Stimulated activated CD4-positive, alpha-beta T cell treated with anti-CD3 and anti-CD28 coated beads, Interleukin-2, amount 100 ng/mL, for 4 hours (primary cell): ENCODE results near the gene CEP20.
"Not testable (repeated sequence)": the region's sequence is repeated elsewhere in the genome, so short reads cannot be mapped to it uniquely, and the experiment has no call there.

ENCODE experiments used
- DNase-seq: peaks from one replicate; pipeline ENCODE4 v3.0.0-alpha.2; 2020; ENCODE audit warnings: low read depth

CEP20 gene

GRCh38 chr16:15888072-15888976, at the start of gene CEP20:
Gene CEP20, minus strand, starts transcription at chr16:15888603. Its CDS starts 18 bp downstream, at chr16:15888585.
- peak; percentile 100 for DNase-seq

GRCh38 chr16:15936809-15937208, 48.4 kb upstream of the CEP20 start:
- not testable (repeated sequence) for DNase-seq

- no peak for DNase-seq
Measured at GRCh38 chr16:15934991-15935390, 46.6 kb upstream of the CEP20 start.

GRCh38 chr16:15933781-15934180, 45.4 kb upstream of the CEP20 start:
- no peak for DNase-seq

GRCh38 chr16:15932939-15933338, 44.5 kb upstream of the CEP20 start:
- DNase-seq = no peak

- DNase-seq = no peak
Measured at GRCh38 chr16:15928261-15929104, 40.1 kb upstream of the CEP20 start.

GRCh38 chr16:15925631-15926030, 37.2 kb upstream of the CEP20 start:
- no peak for DNase-seq

GRCh38 chr16:15924996-15925395, 36.6 kb upstream of the CEP20 start:
- no peak for DNase-seq

GRCh38 chr16:15919331-15919730, 30.9 kb upstream of the CEP20 start:
- DNase-seq = no peak

GRCh38 chr16:15918314-15918713, 29.9 kb upstream of the CEP20 start:
- DNase-seq = not testable (repeated sequence)

GRCh38 chr16:15916323-15916722, 27.9 kb upstream of the CEP20 start:
- no peak for DNase-seq

- DNase-seq = no peak
Measured at GRCh38 chr16:15915555-15916081, 27.2 kb upstream of the CEP20 start.

- no peak for DNase-seq
Measured at GRCh38 chr16:15913046-15913698, 24.8 kb upstream of the CEP20 start.

GRCh38 chr16:15911198-15911597, 22.8 kb upstream of the CEP20 start:
- DNase-seq = no peak

- DNase-seq = peak; percentile 8
Measured at GRCh38 chr16:15907863-15908478, 19.6 kb upstream of the CEP20 start.

- no peak for DNase-seq
Measured at GRCh38 chr16:15906439-15906838, 18.0 kb upstream of the CEP20 start.

GRCh38 chr16:15903960-15904359, 15.6 kb upstream of the CEP20 start:
- DNase-seq = no peak

GRCh38 chr16:15900901-15901500, 12.6 kb upstream of the CEP20 start:
- no peak for DNase-seq

GRCh38 chr16:15900357-15900756, 12.0 kb upstream of the CEP20 start:
- DNase-seq = no peak

- no peak for DNase-seq
Measured at GRCh38 chr16:15899538-15900100, 11.2 kb upstream of the CEP20 start.

- no peak for DNase-seq
Measured at GRCh38 chr16:15898654-15899053, 10.3 kb upstream of the CEP20 start.
